A673 (cell line): Measurements from ENCODE around the gene HSD17B13. TPM values are rescaled to one million over a fixed set of nuclear protein-coding genes. Genes with fewer than 3 reads are reported as not detected.

Experiments
- BruUV-seq: library from RNA; stranded (reverse); fragments of 400-500 nt; replicated peaks from 2 replicates; lab custom pipeline; 2021; lab: Mats Ljungman, UMichigan
- CTCF ChIA-PET: fragments of 300-600 bp; sonication (Branson Sonifier 250); formaldehyde crosslinking; loops from one replicate; lab custom pipeline; 2022; ENCODE audit warnings: antibody characterized with exemption; lab: Charles Lee
- POLR2A ChIA-PET: fragments of 300-600 bp; sonication (Branson Sonifier 250); formaldehyde crosslinking; loops from one replicate; lab custom pipeline; 2022; ENCODE audit warnings: antibody characterized with exemption; ENCODE audit not compliant: low non-redundant PET; lab: Charles Lee
- DNase-seq: peaks from one replicate; pipeline ENCODE4 v3.0.0-alpha.2; 2015; ENCODE audit warnings: low spot score
- H3K27ac ChIP-seq: fragments of 200-600 bp; sonication (generic); 2 replicates; pipeline ENCODE4 v1.5.1; 2016; ENCODE audit warnings: mixed run types, low read depth, mild to moderate bottlenecking, mixed read lengths, antibody characterized with exemption, low read length; ENCODE audit not compliant: poor library complexity, severe bottlenecking
- H3K27me3 ChIP-seq: fragments of 200-600 bp; sonication (generic); replicated peaks from 2 replicates; pipeline ENCODE4 v1.6.1; 2017; ENCODE audit warnings: mixed run types, low read depth, mild to moderate bottlenecking, mixed read lengths, antibody characterized with exemption, low read length; ENCODE audit not compliant: insufficient read depth, poor library complexity
- H3K36me3 ChIP-seq: fragments of 200-600 bp; sonication (generic); 2 replicates; pipeline ENCODE4 v1.6.1; 2016; ENCODE audit warnings: mixed run types, mild to moderate bottlenecking, mixed read lengths, antibody characterized with exemption, low read length; ENCODE audit not compliant: insufficient read depth, poor library complexity, severe bottlenecking
- H3K4me1 ChIP-seq: fragments of 200-600 bp; sonication (generic); 2 replicates; pipeline ENCODE4 v1.6.1; 2017; ENCODE audit warnings: mixed run types, mild to moderate bottlenecking, mixed read lengths, antibody characterized with exemption, low read length; ENCODE audit not compliant: insufficient read depth, poor library complexity, severe bottlenecking
- H3K4me3 ChIP-seq: fragments of 200-600 bp; sonication (generic); 2 replicates; pipeline ENCODE4 v1.5.1; 2016; ENCODE audit warnings: low read depth, mixed run types, mild to moderate bottlenecking, mixed read lengths, low read length; ENCODE audit not compliant: poor library complexity, severe bottlenecking
- H3K9me3 ChIP-seq: fragments of 200-600 bp; sonication (generic); 2 replicates; pipeline ENCODE4 v1.6.1; 2016; ENCODE audit warnings: mixed run types, low read depth, mild to moderate bottlenecking, mixed read lengths, antibody characterized with exemption, low read length; ENCODE audit not compliant: poor library complexity, severe bottlenecking
- EZH2 ChIP-seq: fragments of 200-600 bp; sonication (generic); IDR thresholded peaks from 2 replicates; pipeline ENCODE4 v1.6.1; 2017; ENCODE audit warnings: borderline replicate concordance, low read depth, mild to moderate bottlenecking, mixed read lengths, antibody characterized with exemption, low read length; ENCODE audit not compliant: poor library complexity, severe bottlenecking
- intact Hi-C: fragments of 100-400 bp; cut with micrococcal nuclease; formaldehyde crosslinking; loops from one replicate; pipeline ENCODE4 v1.10.0; 2022; ENCODE audit not compliant: unreplicated experiment
- total RNA-seq: library from RNA; stranded (reverse); gene quantifications from 2 replicates; pipeline ENCODE4 v1.2.3, GENCODE V29; 2021
- TF ChIP-seq, protein P1 (sequence below): fragments of 300-800, 200-600 bp; sonication (generic); conservative IDR thresholded peaks from 2 replicates; pipeline ENCODE4 v1.5.1; 2017; ENCODE audit warnings: low read depth, mild to moderate bottlenecking, antibody characterized with exemption, low read length, moderate library complexity, mixed read lengths

The HSD17B13 gene
- total RNA-seq, 1 experiment from 2014 or later: not detected

DNA sequence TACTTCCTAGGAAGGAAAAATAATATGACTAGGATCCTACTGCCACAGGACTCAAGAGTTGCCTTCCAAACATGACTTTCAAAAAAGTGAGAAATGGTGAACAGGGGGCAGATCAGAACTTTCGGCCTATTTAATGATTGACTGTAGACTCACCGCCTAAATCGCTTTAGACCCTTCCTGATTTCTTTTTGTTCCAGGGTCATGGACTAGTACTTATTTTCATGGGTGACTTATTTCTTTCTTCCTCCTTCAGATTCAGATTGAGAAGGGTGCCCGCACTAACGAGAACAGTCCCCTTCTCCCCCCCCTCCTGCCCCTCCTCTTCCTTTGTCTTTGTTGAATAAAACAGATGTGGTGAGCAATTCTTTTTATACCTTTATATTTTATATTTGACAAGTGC is 54.3 kb downstream of the HSD17B13 start:
- H3K4me3 ChIP-seq: no peak overlapping the region
- intact Hi-C loops: no loop called here
- ChIA-PET CTCF (no interaction called here), POLR2A (no interaction called here)
- TF ChIP-seq EZH2: no peak
- TF ChIP-seq, protein P1, sequence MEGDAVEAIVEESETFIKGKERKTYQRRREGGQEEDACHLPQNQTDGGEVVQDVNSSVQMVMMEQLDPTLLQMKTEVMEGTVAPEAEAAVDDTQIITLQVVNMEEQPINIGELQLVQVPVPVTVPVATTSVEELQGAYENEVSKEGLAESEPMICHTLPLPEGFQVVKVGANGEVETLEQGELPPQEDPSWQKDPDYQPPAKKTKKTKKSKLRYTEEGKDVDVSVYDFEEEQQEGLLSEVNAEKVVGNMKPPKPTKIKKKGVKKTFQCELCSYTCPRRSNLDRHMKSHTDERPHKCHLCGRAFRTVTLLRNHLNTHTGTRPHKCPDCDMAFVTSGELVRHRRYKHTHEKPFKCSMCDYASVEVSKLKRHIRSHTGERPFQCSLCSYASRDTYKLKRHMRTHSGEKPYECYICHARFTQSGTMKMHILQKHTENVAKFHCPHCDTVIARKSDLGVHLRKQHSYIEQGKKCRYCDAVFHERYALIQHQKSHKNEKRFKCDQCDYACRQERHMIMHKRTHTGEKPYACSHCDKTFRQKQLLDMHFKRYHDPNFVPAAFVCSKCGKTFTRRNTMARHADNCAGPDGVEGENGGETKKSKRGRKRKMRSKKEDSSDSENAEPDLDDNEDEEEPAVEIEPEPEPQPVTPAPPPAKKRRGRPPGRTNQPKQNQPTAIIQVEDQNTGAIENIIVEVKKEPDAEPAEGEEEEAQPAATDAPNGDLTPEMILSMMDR: no peak
- H3K27ac ChIP-seq: no peak overlapping the region
- H3K36me3 ChIP-seq: no peaks in the 10 kb centered on the region
- H3K4me1 ChIP-seq: no peaks in the 10 kb centered on the region
- no peaks in the 10 kb centered on the region for H3K27me3 ChIP-seq
- no peak for DNase-seq
- no TSS peak for BruUV-seq
- no peaks in the 10 kb centered on the region for H3K9me3 ChIP-seq

DNA sequence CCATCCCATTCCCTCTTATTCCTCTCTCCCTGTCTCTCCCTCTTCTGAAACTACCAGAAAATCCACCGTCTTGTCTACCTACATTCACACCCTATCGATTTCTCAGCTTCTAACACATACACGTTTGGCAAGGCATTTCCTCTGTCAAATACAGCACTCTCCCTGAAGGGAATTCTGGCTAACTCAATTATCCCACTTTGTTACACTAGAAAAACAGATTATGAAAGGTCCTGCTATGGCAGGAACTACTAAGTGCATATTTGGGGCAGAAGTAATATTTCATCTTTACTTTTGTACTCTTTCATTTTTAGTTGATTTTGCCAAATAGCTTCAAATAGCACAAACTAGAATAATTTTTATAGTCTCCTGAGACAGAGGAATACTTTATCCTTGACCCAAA is 55.7 kb downstream of the HSD17B13 start:
- ChIA-PET POLR2A (no interaction called here), CTCF (no interaction called here)
- Histone ChIP-seq H3K4me1 (no peaks in the 10 kb centered on the region), H3K9me3 (no peaks in the 10 kb centered on the region), H3K27me3 (no peaks in the 10 kb centered on the region), H3K27ac (no peak overlapping the region), H3K4me3 (no peak overlapping the region), H3K36me3 (no peaks in the 10 kb centered on the region)
- BruUV-seq: no TSS peak
- intact Hi-C loops: no loop called here
- DNase-seq: no peak
- TF ChIP-seq EZH2: no peak
- TF ChIP-seq, protein P1: no peak

DNA sequence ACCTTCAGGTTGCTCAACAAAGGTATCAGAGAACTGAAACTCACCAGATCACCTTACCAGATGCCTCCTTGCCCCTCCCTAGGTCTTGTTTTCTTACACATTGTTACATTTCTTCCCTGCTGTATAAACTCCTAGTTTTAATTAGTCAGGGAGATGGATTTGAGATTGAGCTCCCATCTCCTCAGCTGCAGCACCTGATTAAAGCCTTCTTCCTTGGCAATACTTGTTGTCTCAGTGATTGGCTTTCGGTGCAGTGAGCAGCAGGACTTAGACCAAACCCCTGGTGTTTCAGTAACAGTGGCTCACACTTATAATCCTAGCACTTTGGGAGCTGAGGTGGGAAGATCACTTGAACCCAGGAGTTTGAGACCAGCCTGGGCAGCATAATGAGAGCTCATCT is 59.8 kb downstream of the HSD17B13 start:
- BruUV-seq: no TSS peak
- DNase-seq: no peak
- ChIA-PET POLR2A (no interaction called here), CTCF (no interaction called here)
- Histone ChIP-seq H3K4me1 (peaks cover 5% of the 10 kb centered on the region), H3K9me3 (no peaks in the 10 kb centered on the region), H3K4me3 (no peak overlapping the region), H3K36me3 (no peaks in the 10 kb centered on the region), H3K27me3 (no peaks in the 10 kb centered on the region), H3K27ac (no peak overlapping the region)
- TF ChIP-seq, protein P1: no peak
- no peak for TF ChIP-seq EZH2
- intact Hi-C loops: no loop called here
